OCI-LY7 (cell line): ENCODE data around the gene ACBD3. TPM values are rescaled to one million over a fixed set of nuclear protein-coding genes. Genes with fewer than 3 reads are reported as not detected.

ENCODE experiments used
- BruUV-seq: library from RNA; stranded (reverse); fragments of 400-500 nt; replicated peaks from 2 replicates; lab custom pipeline; 2021; lab: Mats Ljungman, UMichigan
- CTCF ChIA-PET: fragments of 300-600 bp; sonication (Branson Sonifier 250); formaldehyde crosslinking; loops from one replicate; lab custom pipeline; 2022; ENCODE audit warnings: antibody characterized with exemption; ENCODE audit not compliant: unreplicated experiment; lab: Charles Lee
- POLR2A ChIA-PET: fragments of 300-600 bp; sonication (Branson Sonifier 250); formaldehyde crosslinking; loops from one replicate; lab custom pipeline; 2022; ENCODE audit warnings: antibody characterized with exemption; lab: Charles Lee
- DNase-seq: peaks from one replicate; pipeline ENCODE4 v3.0.0-alpha.2; 2015; ENCODE audit warnings: low spot score
- H2AFZ ChIP-seq: fragments of 200-600 bp; sonication (generic), shearing (Covaris generic); 2 replicates; pipeline ENCODE4 v1.6.1; 2014; ENCODE audit warnings: mild to moderate bottlenecking, antibody characterized with exemption, low read length, moderate library complexity
- H3K27ac ChIP-seq: fragments of 200-600 bp; sonication (generic); 2 replicates; pipeline ENCODE4 v1.5.1; 2014; ENCODE audit warnings: mixed run types, low read depth, mild to moderate bottlenecking, moderate library complexity, low read length, inconsistent platforms; ENCODE audit not compliant: poor library complexity, severe bottlenecking
- H3K36me3 ChIP-seq: fragments of 200-600 bp; sonication (generic); 2 replicates; pipeline ENCODE4 v1.6.1; 2014; ENCODE audit warnings: mild to moderate bottlenecking, antibody characterized with exemption, low read length, moderate library complexity, mixed read lengths; ENCODE audit not compliant: insufficient read depth
- H3K4me1 ChIP-seq: fragments of 200-600 bp; sonication (generic); 2 replicates; pipeline ENCODE4 v1.5.1; 2014; ENCODE audit warnings: mild to moderate bottlenecking, low read length; ENCODE audit not compliant: insufficient read depth, poor library complexity, severe bottlenecking
- H3K4me2 ChIP-seq: fragments of 200-600 bp; sonication (generic); 2 replicates; pipeline ENCODE4 v1.6.1; 2014; ENCODE audit warnings: mild to moderate bottlenecking, low read length
- H3K4me3 ChIP-seq: fragments of 200-600 bp; sonication (generic); 2 replicates; pipeline ENCODE4 v1.5.1; 2014; ENCODE audit warnings: mild to moderate bottlenecking, low read depth, low read length; ENCODE audit not compliant: poor library complexity, severe bottlenecking
- H3K79me2 ChIP-seq: fragments of 200-600 bp; sonication (generic); 2 replicates; pipeline ENCODE4 v1.6.1; 2016; ENCODE audit warnings: low read depth, mild to moderate bottlenecking, low read length, moderate library complexity, mixed read lengths; ENCODE audit not compliant: insufficient read depth
- H3K9me2 ChIP-seq: fragments of 200-600 bp; sonication (generic); 2 replicates; pipeline ENCODE4 v1.6.1; 2016; ENCODE audit warnings: mild to moderate bottlenecking, low read length, mixed read lengths; ENCODE audit not compliant: insufficient read depth
- H3K9me3 ChIP-seq: fragments of 200-600 bp; sonication (generic); 2 replicates; pipeline ENCODE4 v1.6.1; 2014; ENCODE audit warnings: mild to moderate bottlenecking, mixed run types, low read length, mixed read lengths
- H4K20me1 ChIP-seq: fragments of 200-600 bp; sonication (generic); 2 replicates; pipeline ENCODE4 v1.6.1; 2014; ENCODE audit warnings: mild to moderate bottlenecking, antibody characterized with exemption, low read length, moderate library complexity, mixed read lengths; ENCODE audit not compliant: insufficient read depth
- EZH2phosphoT487 ChIP-seq: fragments of 200-600 bp; sonication (generic); IDR thresholded peaks from 2 replicates; pipeline ENCODE4 v1.6.1; 2018; ENCODE audit warnings: low read depth, borderline replicate concordance, mild to moderate bottlenecking, mixed run types, antibody characterized with exemption, low read length, moderate library complexity, mixed read lengths
- intact Hi-C: fragments of 100-400 bp; cut with micrococcal nuclease; formaldehyde crosslinking; loops from one replicate; pipeline ENCODE4 v1.10.0; 2022; ENCODE audit not compliant: unreplicated experiment
- total RNA-seq, 2 experiments: library from RNA; depleted of rRNA in 1 of 2; stranded (reverse); fragments of >200 nt in 1 of 2; shearing (Covaris generic) in 1 of 2; gene quantifications; 2 replicates each; pipeline ENCODE4 v1.2.3, GENCODE V29; 2014 to 2022
- TF ChIP-seq, protein P1 (sequence below): fragments of 200-600 bp; sonication (generic); conservative IDR thresholded peaks from 2 replicates; pipeline ENCODE4 v1.5.1; 2014; ENCODE audit warnings: mild to moderate bottlenecking, antibody characterized with exemption, low read length, moderate library complexity, mixed read lengths

ACBD3 gene
- total RNA-seq, 2 experiments from 2014 or later = 30.3 to 51.7 TPM

DNA sequence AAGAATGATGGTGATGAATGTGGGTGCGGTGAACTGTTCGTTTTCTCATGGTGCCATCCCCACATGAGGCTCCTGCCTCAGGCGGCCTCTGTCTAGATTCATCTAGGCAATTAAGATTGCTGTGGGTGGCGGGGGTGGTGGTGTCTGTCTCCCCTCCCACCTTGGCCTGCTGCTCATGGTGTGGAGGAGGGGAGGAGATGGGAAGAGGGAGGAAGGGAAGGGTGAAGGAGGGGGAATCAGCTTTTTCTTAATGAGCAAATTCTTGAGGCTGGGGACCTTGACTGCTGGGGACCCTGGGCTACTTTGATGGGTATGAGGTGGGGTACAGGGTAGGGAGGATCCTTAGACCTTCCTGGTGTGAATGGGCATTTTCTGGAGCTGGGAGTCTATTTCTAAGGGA lies 68.2 kb downstream of the ACBD3 start:
- H3K4me3 ChIP-seq = no peak overlapping the region
- no peak overlapping the region for H3K4me2 ChIP-seq
- H3K9me3 ChIP-seq = no peaks in the 10 kb centered on the region
- H3K27ac ChIP-seq = no peak overlapping the region
- no peaks in the 10 kb centered on the region for H3K9me2 ChIP-seq
- ChIA-PET POLR2A (interaction anchor here (1.2 to 1.7 kb wide), 2 partner anchors 36 to 53 kb away, joined by 3 to 7 read pairs; no protein-coding TSS in a partner anchor), CTCF (interaction anchor here (1.2 to 1.3 kb wide), 2 partner anchors 54 kb away, joined by 3 to 6 read pairs; no protein-coding TSS in a partner anchor)
- H3K4me1 ChIP-seq = peaks cover 33% of the 10 kb centered on the region
- no peaks in the 10 kb centered on the region for H3K36me3 ChIP-seq
- TF ChIP-seq, protein P1, sequence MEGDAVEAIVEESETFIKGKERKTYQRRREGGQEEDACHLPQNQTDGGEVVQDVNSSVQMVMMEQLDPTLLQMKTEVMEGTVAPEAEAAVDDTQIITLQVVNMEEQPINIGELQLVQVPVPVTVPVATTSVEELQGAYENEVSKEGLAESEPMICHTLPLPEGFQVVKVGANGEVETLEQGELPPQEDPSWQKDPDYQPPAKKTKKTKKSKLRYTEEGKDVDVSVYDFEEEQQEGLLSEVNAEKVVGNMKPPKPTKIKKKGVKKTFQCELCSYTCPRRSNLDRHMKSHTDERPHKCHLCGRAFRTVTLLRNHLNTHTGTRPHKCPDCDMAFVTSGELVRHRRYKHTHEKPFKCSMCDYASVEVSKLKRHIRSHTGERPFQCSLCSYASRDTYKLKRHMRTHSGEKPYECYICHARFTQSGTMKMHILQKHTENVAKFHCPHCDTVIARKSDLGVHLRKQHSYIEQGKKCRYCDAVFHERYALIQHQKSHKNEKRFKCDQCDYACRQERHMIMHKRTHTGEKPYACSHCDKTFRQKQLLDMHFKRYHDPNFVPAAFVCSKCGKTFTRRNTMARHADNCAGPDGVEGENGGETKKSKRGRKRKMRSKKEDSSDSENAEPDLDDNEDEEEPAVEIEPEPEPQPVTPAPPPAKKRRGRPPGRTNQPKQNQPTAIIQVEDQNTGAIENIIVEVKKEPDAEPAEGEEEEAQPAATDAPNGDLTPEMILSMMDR = no peak
- TF ChIP-seq EZH2phosphoT487 = no peak
- no peak overlapping the region for H2AFZ ChIP-seq
- H3K79me2 ChIP-seq = no peaks in the 10 kb centered on the region
- DNase-seq = no peak
- no TSS peak for BruUV-seq
- H4K20me1 ChIP-seq = no peaks in the 10 kb centered on the region
- intact Hi-C loops = no loop called here

DNA sequence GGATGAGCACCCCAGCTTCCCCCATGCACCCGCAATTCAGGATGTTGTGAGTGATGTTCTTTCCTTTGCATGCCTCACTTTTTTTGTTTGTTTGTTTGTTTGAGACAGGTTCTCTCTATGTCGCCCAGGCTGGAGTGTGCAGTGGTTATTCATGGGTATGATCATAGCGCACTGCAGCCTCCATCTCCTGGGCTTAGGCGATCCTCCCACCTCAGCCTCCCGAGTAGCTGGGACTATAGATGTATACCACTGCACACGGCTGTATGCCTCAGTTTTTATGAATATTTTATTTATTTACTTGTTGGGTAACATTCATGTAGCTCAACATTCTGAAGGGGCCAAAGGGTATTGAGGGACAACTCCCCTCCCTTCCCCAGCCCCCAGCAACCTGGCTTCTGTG lies 69.2 kb downstream of the ACBD3 start:
- no peaks in the 10 kb centered on the region for H3K9me2 ChIP-seq
- H3K36me3 ChIP-seq = no peaks in the 10 kb centered on the region
- H3K9me3 ChIP-seq = no peaks in the 10 kb centered on the region
- POLR2A ChIA-PET = interaction anchor here (0.5 to 1.0 kb wide), 7 partner anchors 42 to 337 kb away, joined by 3 to 5 read pairs (median 3); partner anchors contain the start of genes H3-3A and SDE2
- no TSS peak for BruUV-seq
- DNase-seq = no peak
- peaks cover 35% of the 10 kb centered on the region for H3K4me1 ChIP-seq
- CTCF ChIA-PET = interaction anchor here (1.2 kb wide), 1 partner anchor 53 kb away, joined by 6 read pairs; no protein-coding TSS in a partner anchor
- intact Hi-C loops = no loop called here
- H3K79me2 ChIP-seq = no peaks in the 10 kb centered on the region
- TF ChIP-seq, protein P1 = no peak
- TF ChIP-seq EZH2phosphoT487 = no peak
- no peak overlapping the region for H3K4me2 ChIP-seq
- H3K27ac ChIP-seq = no peak overlapping the region
- no peak overlapping the region for H3K4me3 ChIP-seq
- no peaks in the 10 kb centered on the region for H4K20me1 ChIP-seq
- H2AFZ ChIP-seq = no peak overlapping the region

DNA sequence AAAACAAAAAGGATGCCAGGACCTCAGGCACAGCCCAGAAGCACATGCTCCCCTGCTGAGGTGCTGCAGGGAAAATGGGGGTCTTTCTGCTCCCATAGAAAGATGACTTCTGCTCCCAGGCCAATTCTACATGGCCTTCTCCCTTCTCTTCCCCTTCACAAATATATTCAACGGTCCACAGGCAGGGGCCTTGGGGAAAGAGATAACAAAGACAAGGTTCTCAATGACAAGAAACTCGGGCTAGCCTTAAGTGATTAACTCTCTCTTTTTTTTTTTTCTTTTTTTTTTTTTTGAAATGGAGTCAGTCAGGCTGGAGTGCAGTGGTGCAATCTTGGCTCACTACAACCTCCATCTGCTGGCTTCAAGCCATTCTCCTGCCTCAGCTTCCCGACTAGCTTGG lies 69.9 kb downstream of the ACBD3 start:
- Histone ChIP-seq H3K9me3 (no peaks in the 10 kb centered on the region), H3K4me3 (no peak overlapping the region), H4K20me1 (no peaks in the 10 kb centered on the region), H3K27ac (no peak overlapping the region), H3K79me2 (no peaks in the 10 kb centered on the region), H3K4me1 (peaks cover 42% of the 10 kb centered on the region), H3K36me3 (no peaks in the 10 kb centered on the region), H3K4me2 (no peak overlapping the region), H3K9me2 (no peaks in the 10 kb centered on the region), H2AFZ (no peak overlapping the region)
- CTCF ChIA-PET = no interaction called here
- POLR2A ChIA-PET = interaction anchor here (0.7 to 1.0 kb wide), 2 partner anchors 41 to 47 kb away, joined by 3 read pairs; no protein-coding TSS in a partner anchor
- no TSS peak for BruUV-seq
- intact Hi-C loops = no loop called here
- TF ChIP-seq EZH2phosphoT487 = no peak
- TF ChIP-seq, protein P1 = no peak
- DNase-seq = no peak
